ENCODE measurements around the gene NFIC. TPM values are rescaled to one million over a fixed set of nuclear protein-coding genes. Genes with fewer than 3 reads are reported as not detected.

NFIC gene
- total and polyA plus RNA-seq, 2 of the 4 experiments (the other 2 are of a cell fraction) = 21.9 to 32.1 TPM

GRCh38 chr19:3411636-3412035 lies 45.3 kb downstream of the NFIC start:
- no peak overlapping the region for H2BK20ac ChIP-seq (ENCODE audit: low read depth, low read length)
- peaks cover 11% of the 10 kb centered on the region; the same call in 1 of the 2 replicates for H3K4me1 ChIP-seq (ENCODE audit: control insufficient read depth, insufficient read depth, low read length)
- ATAC-seq (ENCODE audit: low read depth) (no peak), DNase-seq (no peak)
- no peak overlapping the region for H4K5ac ChIP-seq (ENCODE audit: low read depth, low read length)
- POLR2A ChIA-PET (ENCODE audit: unreplicated experiment) = interaction anchor here (0.8 kb wide), 1 partner anchor 26 kb away, joined by 6 read pairs; no protein-coding TSS in a partner anchor
- H3K79me1 ChIP-seq (ENCODE audit: low read depth in 1 of 2, low read length in 2 of 2) = peaks cover 34 to 85% of the 10 kb centered on the region in 2 experiments
- no peak overlapping the region for H3K18ac ChIP-seq (ENCODE audit: low read depth, low read length)
- H3K9me1 ChIP-seq (ENCODE audit: insufficient read depth, low read length) = peaks cover 9% of the 10 kb centered on the region
- CTCF ChIA-PET = no interaction called here
- no peak overlapping the region for H3K9ac ChIP-seq (ENCODE audit: low read depth, low read length)
- H2AFZ ChIP-seq (replicated peaks; ENCODE audit: low read length, poor library complexity) = no peak overlapping the region
- no peak overlapping the region for H3K56ac ChIP-seq (ENCODE audit: extremely low read depth, insufficient read depth, low read length)
- TF ChIP-seq RFX5 (IDR thresholded peaks at IDR 0.05; ENCODE audit: low read depth, low read length) (no peak), SMC3 (IDR thresholded peaks at IDR 0.05; ENCODE audit: low read depth, low read length) (no peak), BHLHE40 (IDR thresholded peaks at IDR 0.05; ENCODE audit: low read depth, low read length) (no peak)
- TF ChIP-seq, protein P1, sequence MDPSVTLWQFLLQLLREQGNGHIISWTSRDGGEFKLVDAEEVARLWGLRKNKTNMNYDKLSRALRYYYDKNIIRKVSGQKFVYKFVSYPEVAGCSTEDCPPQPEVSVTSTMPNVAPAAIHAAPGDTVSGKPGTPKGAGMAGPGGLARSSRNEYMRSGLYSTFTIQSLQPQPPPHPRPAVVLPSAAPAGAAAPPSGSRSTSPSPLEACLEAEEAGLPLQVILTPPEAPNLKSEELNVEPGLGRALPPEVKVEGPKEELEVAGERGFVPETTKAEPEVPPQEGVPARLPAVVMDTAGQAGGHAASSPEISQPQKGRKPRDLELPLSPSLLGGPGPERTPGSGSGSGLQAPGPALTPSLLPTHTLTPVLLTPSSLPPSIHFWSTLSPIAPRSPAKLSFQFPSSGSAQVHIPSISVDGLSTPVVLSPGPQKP (IDR thresholded peaks at IDR 0.05; ENCODE audit: borderline replicate concordance, low read depth, low read length) = no peak
- TF ChIP-seq, protein P2, sequence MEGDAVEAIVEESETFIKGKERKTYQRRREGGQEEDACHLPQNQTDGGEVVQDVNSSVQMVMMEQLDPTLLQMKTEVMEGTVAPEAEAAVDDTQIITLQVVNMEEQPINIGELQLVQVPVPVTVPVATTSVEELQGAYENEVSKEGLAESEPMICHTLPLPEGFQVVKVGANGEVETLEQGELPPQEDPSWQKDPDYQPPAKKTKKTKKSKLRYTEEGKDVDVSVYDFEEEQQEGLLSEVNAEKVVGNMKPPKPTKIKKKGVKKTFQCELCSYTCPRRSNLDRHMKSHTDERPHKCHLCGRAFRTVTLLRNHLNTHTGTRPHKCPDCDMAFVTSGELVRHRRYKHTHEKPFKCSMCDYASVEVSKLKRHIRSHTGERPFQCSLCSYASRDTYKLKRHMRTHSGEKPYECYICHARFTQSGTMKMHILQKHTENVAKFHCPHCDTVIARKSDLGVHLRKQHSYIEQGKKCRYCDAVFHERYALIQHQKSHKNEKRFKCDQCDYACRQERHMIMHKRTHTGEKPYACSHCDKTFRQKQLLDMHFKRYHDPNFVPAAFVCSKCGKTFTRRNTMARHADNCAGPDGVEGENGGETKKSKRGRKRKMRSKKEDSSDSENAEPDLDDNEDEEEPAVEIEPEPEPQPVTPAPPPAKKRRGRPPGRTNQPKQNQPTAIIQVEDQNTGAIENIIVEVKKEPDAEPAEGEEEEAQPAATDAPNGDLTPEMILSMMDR (conservative IDR thresholded peaks at IDR 0.05; ENCODE audit: low read depth, low read length) = no peak
- in situ Hi-C loops (cut with MboI; ENCODE audit: low sequenced_read_pairs) = no loop called here
- peaks cover 42% of the 10 kb centered on the region for H4K20me1 ChIP-seq (ENCODE audit: insufficient read depth, low read length)
- no peak overlapping the region for H3K27ac ChIP-seq (ENCODE audit: insufficient read depth, low read length)
- no peak overlapping the region for H3K14ac ChIP-seq (replicated peaks; ENCODE audit: low read depth, low read length)
- no peak overlapping the region for H3K23ac ChIP-seq (ENCODE audit: low read depth, low read length)
- no peak overlapping the region for H3K4me3 ChIP-seq (ENCODE audit: insufficient read depth, low read depth, low read length)
- no peak overlapping the region for H2AK5ac ChIP-seq (ENCODE audit: low read depth, low read length)
- no peak overlapping the region for H2BK120ac ChIP-seq (ENCODE audit: low read depth, low read length)
- WGBS, 2 experiments (ENCODE audit: extremely low coverage in 2 of 2, insufficient read length in 1 of 2) = 80% methylated on average over 8 of the region's 13 CpGs; no CpG with 5 or more reads in 1 of the 2 experiments
- no peaks in the 10 kb centered on the region for H3K27me3 ChIP-seq (ENCODE audit: control insufficient read depth, insufficient read depth, low read length)
- peaks cover 27% of the 10 kb centered on the region for H3K36me3 ChIP-seq (ENCODE audit: control insufficient read depth, insufficient read depth, low read length)
- H3K4me2 ChIP-seq (ENCODE audit: low read depth, low read length) = no peak overlapping the region
- H2BK15ac ChIP-seq (ENCODE audit: low read depth, low read length) = no peak overlapping the region
- intact Hi-C loops (cut with micrococcal nuclease) = no loop called here
- no TSS peak for BruUV-seq (replicated peaks)
- H4K91ac ChIP-seq (ENCODE audit: insufficient read depth, low read depth, low read length) = no peak overlapping the region
- no peak overlapping the region for H2AK9ac ChIP-seq (replicated peaks; ENCODE audit: low read depth, low read length, poor library complexity)
- H3K9me3 ChIP-seq (ENCODE audit: control insufficient read depth, insufficient read depth, low read length) = no peaks in the 10 kb centered on the region
- dilution Hi-C loops (cut with HindIII; ENCODE audit: low sequenced_read_pairs, unreplicated experiment) = no loop called here
- H4K8ac ChIP-seq (ENCODE audit: low read depth in 2 of 2, low read length in 2 of 2) = no peak overlapping the region
- no peak overlapping the region for H3K4ac ChIP-seq (ENCODE audit: low read depth, low read length)
- H2BK5ac ChIP-seq (ENCODE audit: low read depth, low read length, poor library complexity, severe bottlenecking) = no peak overlapping the region
